Skin of body (tissue), 2 donors: ENCODE data around the gene BRIP1. TPM values are rescaled to one million over a fixed set of nuclear protein-coding genes. Genes with fewer than 3 reads are reported as not detected.
"Not testable (repeated sequence)": the region's sequence is repeated elsewhere in the genome, so short reads cannot be mapped to it uniquely, and the experiment has no call there.

Experiments used
- DNase-seq: peaks from one replicate; lab custom pipeline; 2025; lab: John Stamatoyannopoulos, UW
- total RNA-seq: library from RNA; depleted of rRNA; stranded (reverse); fragments of >200 nt; gene quantifications from one replicate; pipeline ENCODE4 v1.2.3, GENCODE V29; 2014

The BRIP1 gene
- 10.5 TPM for total RNA-seq

DNA sequence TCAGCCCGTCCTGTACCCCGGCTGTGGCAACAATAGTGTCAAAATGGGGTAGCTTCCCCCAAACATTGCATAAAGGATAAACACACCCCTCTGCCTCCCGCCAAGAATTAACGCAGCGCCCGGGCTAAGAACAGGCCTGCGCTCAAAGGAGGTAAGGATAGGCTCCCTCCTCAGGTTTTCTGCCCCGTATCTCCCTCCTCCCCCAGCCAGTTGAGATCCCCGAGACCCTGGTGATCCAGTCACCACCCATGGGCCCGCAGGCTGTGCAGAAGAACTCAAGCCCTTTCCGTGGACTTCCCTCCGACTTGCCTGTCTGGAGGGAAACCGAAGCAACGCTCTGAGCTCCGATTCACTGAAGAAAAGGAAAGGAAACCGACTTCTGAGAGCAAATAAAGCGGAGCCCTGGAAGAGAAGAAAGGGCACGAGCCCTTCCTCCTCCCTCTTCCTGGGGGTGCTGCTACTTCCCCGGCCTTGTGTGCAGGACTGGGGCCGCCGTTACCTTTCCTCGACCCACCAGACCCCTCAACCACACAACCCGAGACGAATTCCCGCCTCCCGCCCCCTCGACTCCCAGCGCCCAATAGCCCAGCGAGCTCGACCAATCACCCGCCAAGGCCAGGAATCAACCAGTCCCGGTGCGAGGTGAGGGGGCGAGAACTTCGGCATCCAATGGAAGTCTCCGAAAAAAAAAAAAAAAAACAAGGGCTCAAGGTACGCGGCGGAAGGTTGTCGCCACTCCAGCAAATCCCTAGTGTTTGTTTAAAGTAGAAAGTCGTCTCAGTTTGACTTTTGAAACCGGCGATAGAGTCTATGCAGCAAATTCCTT lies at the start of gene BRIP1:
Gene BRIP1 (minus strand): TSS at position 554 of the 826 bp plus-strand sequence. CDS start 1,989 bp downstream, outside the sequence.
- DNase-seq = peak; percentile 94

DNA sequence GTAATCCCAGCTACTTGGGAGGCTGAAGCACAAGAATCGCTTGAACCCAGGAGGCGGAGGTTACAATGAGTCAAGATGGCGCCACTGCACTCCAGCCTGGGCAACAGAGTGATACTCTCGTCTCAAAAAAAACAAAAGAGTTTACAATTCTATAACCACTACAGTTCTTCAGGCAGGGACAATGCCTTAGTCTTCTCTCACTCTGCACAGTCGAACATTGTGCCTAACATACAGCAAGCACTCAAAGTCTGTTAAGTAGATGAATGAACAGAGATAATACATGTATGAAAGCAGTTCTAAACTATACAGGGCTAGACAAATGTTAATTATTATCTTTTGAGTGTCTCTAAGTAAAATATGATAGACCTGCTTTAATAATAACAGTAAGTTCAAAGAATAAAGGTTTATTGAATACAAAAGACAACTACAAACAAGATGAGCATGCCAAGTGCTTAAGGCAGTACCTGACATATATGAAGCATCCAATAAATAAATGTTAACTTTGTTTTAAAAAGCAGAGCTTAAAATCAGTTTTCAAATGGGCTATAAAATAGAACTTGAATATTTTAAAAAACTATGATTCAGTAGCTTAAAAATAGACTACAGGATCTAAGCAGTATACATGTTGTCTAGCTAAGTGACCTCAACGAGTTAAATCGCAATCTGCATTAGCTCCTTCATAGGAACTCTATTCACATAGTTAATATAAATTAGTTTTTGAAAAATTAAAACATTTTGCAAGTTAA lies 45.1 kb upstream of the BRIP1 start:
- no peak for DNase-seq

- no peak for DNase-seq
These were observed 44.0 kb upstream of the BRIP1 start for GRCh38 chr17:61907361-61907760.

- DNase-seq = no peak
These were observed 40.9 kb upstream of the BRIP1 start for GRCh38 chr17:61904094-61904710.

DNA sequence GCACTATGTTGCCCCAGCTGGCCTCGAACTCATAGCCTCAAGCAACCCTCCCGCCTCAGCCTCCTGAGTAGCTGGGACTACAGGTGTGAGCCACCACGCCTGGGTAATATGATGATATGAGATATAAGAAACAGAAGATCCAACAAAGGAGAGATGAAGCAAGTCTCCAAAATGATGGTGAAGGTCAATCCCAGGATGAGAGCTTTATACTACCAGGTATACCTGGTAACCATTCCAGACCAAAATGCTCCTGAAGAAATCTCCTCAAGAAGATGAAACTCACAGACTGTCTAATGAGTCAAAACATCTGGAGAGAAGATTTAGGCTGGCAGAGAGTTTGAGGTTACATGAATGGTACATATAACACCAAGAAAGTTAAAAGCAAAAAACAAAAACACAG lies 39.9 kb upstream of the BRIP1 start:
- DNase-seq = no peak

DNA sequence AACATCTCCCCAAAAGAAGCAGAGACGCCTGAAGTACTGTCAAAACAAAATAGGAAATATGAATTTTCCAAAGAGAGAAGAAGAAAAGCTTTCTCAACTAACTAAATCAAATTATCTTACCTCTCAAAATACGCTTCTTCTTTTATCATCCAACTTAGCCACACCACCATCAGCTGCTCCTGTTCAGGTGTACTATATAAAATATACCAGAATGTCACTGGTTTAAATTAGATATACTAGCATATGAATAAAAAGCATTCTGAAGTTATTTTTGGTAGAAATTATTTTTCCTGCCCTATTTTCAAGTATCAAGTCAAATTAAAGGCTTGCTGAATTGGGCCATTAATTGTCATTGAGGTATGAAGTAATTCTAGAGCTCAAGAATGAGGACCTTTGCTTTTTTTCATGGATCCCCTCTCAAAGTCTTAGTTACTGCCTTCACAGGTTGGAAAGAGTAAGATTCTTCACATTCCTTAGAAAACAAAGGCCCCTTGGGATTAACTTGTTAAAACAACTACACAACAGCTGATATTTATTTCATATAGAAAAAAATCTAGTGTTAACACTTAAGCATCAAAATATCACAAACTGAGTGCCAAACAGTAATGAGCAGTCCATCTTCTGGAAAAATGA lies 34.3 kb upstream of the BRIP1 start:
- DNase-seq = no peak

- no peak for DNase-seq
These were observed 32.1 kb upstream of the BRIP1 start for GRCh38 chr17:61895391-61895790.

GRCh38 chr17:61894310-61894709 lies 31.0 kb upstream of the BRIP1 start:
- DNase-seq = not testable (repeated sequence)

- DNase-seq = not testable (repeated sequence)
These were observed 24.4 kb upstream of the BRIP1 start for GRCh38 chr17:61887733-61888132.

DNA sequence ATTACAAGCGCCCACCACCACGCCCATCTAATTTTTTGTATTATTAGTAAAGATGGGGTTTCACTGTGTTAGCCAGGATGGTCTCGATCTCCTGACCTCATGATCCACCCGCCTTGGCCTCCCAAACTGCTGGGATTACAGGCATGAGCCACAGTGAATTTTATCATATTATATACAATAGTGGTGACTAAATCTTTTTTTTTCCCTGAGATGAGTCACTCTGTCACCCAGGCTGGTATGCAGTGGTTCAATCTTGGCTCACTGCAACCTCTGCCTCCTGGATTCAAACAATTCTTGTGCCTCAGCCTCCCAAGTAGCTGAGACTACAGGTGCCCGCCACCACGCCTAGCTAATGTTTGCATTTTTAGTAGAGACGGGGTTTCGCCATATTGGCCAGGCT lies 22.5 kb upstream of the BRIP1 start:
- not testable (repeated sequence) for DNase-seq

GRCh38 chr17:61884864-61885263 lies 21.5 kb upstream of the BRIP1 start:
- no peak for DNase-seq

DNA sequence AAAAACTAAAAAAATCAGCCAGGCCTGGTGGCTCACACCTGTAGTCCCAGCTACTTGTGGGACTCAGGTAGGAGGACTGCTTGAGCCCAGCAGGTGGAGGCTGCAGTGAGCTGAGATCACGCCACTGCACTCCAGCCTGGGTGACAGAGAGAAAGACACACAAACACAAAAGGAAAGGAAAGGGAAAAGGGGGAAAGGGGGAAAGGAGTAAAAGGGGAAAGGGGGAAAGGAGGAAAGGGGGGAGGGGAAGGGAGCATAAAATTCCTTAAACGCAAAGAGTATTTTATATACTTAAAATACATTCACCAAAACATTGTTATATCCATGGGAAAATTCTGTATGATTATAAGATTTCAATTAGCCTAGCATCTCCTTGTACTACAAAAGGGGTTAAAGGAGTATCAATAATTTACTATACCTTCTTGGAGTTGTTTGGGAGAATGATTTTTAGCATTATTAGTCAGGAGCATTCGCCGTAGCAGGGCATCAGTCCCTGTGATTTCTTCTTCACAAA lies 17.3 kb upstream of the BRIP1 start:
- DNase-seq = no peak

- no peak for DNase-seq
These were observed 15.8 kb upstream of the BRIP1 start for GRCh38 chr17:61878984-61879612.

DNA sequence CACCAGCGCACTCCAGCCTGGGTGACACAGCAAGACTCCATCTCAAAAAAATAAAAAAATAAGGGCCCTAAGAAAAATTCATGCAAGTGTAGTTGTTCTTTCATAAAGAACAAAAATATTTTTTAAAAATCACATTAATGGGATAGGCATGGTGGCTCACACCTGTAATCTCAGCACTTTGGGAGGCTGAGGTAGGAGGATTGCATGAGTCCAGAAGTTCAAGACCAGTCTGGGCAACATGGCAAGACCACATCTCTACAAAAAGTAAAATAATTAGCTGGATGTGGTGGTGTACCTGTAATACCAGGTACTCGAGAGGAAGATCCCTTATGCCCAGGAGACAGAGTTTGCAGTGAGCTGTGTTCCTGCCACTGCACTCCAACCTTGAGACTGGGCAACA lies 15.2 kb upstream of the BRIP1 start:
- no peak for DNase-seq

DNA sequence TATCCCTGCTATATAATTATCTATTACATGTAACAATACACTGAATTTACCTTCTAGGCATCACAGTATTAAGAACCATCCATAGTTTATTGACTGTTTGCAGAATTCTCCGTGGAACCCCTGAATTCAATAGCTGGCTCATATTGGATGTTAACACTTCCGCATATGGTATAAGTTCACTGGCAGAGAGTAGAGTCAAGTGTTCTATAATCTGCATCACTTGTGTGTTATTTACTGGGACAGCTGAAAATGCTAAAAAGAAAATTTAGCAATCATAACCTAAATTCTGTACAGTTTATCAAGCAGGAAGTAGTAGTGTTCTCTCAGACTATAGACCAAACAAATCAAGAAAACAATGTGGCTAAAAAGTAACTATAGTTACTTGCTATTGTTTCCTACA lies 14.5 kb upstream of the BRIP1 start:
- DNase-seq = no peak

GRCh38 chr17:61875804-61876203 lies 12.5 kb upstream of the BRIP1 start:
- no peak for DNase-seq

GRCh38 chr17:61875285-61875684 lies 12.0 kb upstream of the BRIP1 start:
- no peak for DNase-seq

DNA sequence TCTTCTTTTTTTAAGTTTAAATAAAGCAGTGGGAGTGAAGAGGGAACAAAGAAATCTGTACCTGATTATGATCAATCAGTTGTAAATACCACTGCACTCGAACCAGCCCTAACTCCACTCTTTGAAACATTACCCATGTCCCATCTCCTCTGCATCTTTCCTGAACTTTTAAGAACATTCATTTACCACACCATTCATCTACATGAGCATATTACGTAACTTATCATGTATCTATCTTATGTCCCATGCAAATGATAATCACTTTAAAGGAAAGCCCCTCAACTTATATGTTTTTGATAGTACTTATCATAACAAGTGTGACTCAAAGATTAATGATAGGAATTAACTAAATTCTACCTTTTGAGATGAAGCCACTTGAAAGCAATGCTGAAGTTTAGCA lies 10.7 kb upstream of the BRIP1 start:
- no peak for DNase-seq

DNA sequence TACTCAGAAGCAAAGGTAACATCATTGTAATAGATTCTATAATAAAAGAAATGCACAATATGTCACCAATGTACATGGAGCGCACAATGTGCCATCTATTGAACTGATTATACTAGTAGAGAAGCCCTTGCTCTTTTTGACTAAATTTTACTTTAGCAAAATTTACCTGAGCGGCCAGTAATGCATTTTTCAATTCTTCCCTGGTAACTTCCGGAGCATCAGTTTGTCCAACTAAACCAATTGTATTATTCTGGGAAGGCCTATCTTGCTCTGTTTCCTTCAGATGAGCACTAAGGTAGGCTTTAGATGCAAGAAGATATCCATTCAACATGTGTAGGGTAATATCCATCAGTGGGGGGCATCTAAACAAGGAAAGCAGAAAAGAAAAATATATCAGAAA lies 8.8 kb upstream of the BRIP1 start:
- no peak for DNase-seq

DNA sequence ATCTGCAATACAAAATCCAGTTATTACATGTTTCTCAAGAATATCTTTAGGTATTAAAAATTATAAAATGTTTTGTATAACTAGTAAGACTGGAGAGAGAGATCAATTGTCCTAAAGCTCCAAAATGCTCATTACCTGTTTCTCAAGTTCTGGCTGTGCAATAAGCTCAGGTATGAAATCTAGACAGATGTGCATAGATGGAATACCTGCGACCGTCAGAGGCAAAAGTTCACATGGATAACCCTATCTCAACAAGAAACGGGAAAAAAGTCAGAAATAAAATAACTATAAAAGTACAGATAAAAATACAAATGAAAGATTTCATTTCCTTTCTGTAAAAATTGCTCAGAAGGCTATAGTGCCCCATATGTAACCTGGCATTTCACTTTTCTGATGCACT lies 5.8 kb upstream of the BRIP1 start:
- no peak for DNase-seq

DNA sequence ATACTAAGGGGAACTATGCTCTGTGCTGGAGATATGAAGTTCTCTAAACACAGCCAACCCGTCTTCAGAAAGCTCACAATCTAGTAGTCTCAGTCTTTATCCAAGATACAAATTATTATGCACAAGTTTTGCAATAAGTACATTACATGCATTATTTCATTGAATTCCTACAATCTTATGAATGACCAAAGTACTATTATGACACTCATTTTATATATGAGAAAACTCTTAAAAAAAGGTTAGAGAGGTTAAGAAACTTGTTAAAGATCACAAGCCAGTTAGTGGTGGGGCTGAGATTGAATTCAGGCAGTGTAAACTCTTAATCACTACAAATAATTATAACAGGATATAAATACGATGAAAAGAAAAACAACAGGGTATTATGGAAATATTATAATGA lies 4.7 kb upstream of the BRIP1 start:
- DNase-seq = no peak
